K562 (cell line): ENCODE results near the gene IFT52. TPM values are rescaled to one million over a fixed set of nuclear protein-coding genes. Genes with fewer than 3 reads are reported as not detected.

Source experiments
- ATAC-seq: fragments of 200-7000 bp; cut with Tn5 transposase; 3 replicates; pipeline ENCODE4 v1.9.1; 2020; ENCODE audit warnings: moderate library complexity
- Bru-seq: library from RNA; stranded (reverse); fragments of 400-500 nt; gene quantifications from one replicate; lab custom pipeline; 2021; lab: Mats Ljungman, UMichigan
- BruChase-seq, 2 experiments: library from RNA; stranded (reverse); fragments of 400-500 nt; gene quantifications; one replicate each; lab custom pipeline; 2021; lab: Mats Ljungman, UMichigan
- BruUV-seq: library from RNA; stranded (reverse); fragments of 400-500 nt; replicated peaks from 2 replicates; lab custom pipeline; 2021; lab: Mats Ljungman, UMichigan
- CTCF ChIA-PET: fragments of 300-600 bp; formaldehyde crosslinking; extraction: SDS; loops from one replicate; lab custom pipeline; 2021; ENCODE audit warnings: low intra/inter-chr PET ratio; lab: Yijun Ruan, JAX
- POLR2A ChIA-PET: fragments of 300-600, 350-650 bp; sonication (Branson Sonifier 250); formaldehyde crosslinking; extraction: SDS; loops from one replicate; lab custom pipeline; 2021; ENCODE audit warnings: antibody characterized with exemption, inconsistent platforms; lab: Yijun Ruan, JAX
- DNase-seq, 4 experiments: peaks; one replicate each; pipeline versions ENCODE4 v3.0.0 to v3.0.0-alpha.2; 2011 to 2018; ENCODE audit warnings: low spot score in 3 of 4, mixed read lengths in 3 of 4; ENCODE audit errors: extremely low read depth in 1 of 4
- FAIRE-seq: peaks from 2 replicates; lab custom pipeline; 2011; peaks lifted over from hg19 to GRCh38; lab: Jason Lieb, UNC
- H2AFZ ChIP-seq: 2 replicates; pipeline ENCODE4 v1.6.0; 2011; ENCODE audit warnings: low read depth, low read length, control low read depth, inconsistent platforms
- H3K27ac ChIP-seq: fragments of 200-600 bp; 3 replicates; pipeline ENCODE4 v1.8.0; 2011; ENCODE audit warnings: low read depth, mild to moderate bottlenecking, control low read depth, inconsistent platforms, low read length, moderate library complexity, mixed read lengths; ENCODE audit errors: extremely low read depth
- H3K27me3 ChIP-seq, 2 experiments: fragments of 300-600 bp in 1 of 2; 2 replicates in 1 of 2; 3 replicates in 1 of 2; pipeline versions ENCODE4 v1.6.0 to v1.8.0; 2011; ENCODE audit warnings: inconsistent platforms in 2 of 2, low read length in 2 of 2, mild to moderate bottlenecking in 1 of 2, mixed read lengths in 1 of 2, moderate library complexity in 1 of 2; ENCODE audit not compliant: control insufficient read depth in 2 of 2, insufficient read depth in 2 of 2
- H3K36me3 ChIP-seq: fragments of 300-600 bp; 3 replicates; pipeline ENCODE4 v1.8.0; 2011; ENCODE audit warnings: mild to moderate bottlenecking, low read length, inconsistent platforms; ENCODE audit not compliant: control insufficient read depth, insufficient read depth
- H3K4me1 ChIP-seq, 2 experiments: fragments of 200-600 bp in 1 of 2; replicated peaks in 1 of 2; 2 replicates in 1 of 2; 3 replicates in 1 of 2; pipeline versions ENCODE4 v1.5.1 to v1.8.0; 2011; ENCODE audit warnings: inconsistent platforms in 2 of 2, low read length in 2 of 2, mild to moderate bottlenecking in 1 of 2, mixed read lengths in 1 of 2, moderate library complexity in 1 of 2; ENCODE audit not compliant: control insufficient read depth in 2 of 2, insufficient read depth in 2 of 2
- H3K4me2 ChIP-seq: 2 replicates; pipeline ENCODE4 v1.6.1; 2011; ENCODE audit warnings: low read length, control low read depth, inconsistent platforms, mixed read lengths; ENCODE audit not compliant: insufficient read depth
- H3K4me3 ChIP-seq: fragments of 200-600 bp; sonication (generic), shearing (Covaris generic); 2 replicates; pipeline ENCODE4 v1.5.1; 2016; ENCODE audit warnings: control low read depth, inconsistent platforms
- H3K79me2 ChIP-seq: fragments of 200-600 bp; 3 replicates; pipeline ENCODE4 v1.8.0; 2011; ENCODE audit warnings: low read length, inconsistent platforms; ENCODE audit not compliant: control insufficient read depth, insufficient read depth
- H3K9ac ChIP-seq, 2 experiments: 2 replicates each; pipeline versions ENCODE4 v1.6.0 to v1.6.1; 2011; ENCODE audit warnings: low read depth in 2 of 2, low read length in 2 of 2, control low read depth in 1 of 2, inconsistent platforms in 1 of 2, mild to moderate bottlenecking in 1 of 2, mixed read lengths in 1 of 2; ENCODE audit not compliant: insufficient read depth in 1 of 2
- H3K9me1 ChIP-seq: one replicate; pipeline ENCODE4 v1.6.0; 2011; ENCODE audit warnings: inconsistent platforms, mild to moderate bottlenecking, low read length, moderate library complexity; ENCODE audit not compliant: control insufficient read depth, insufficient read depth
- H3K9me3 ChIP-seq: replicated peaks from 2 replicates; pipeline ENCODE4 v1.5.1; 2011; ENCODE audit warnings: low read depth, low read length, inconsistent platforms; ENCODE audit not compliant: control insufficient read depth, insufficient read depth
- H4K20me1 ChIP-seq: replicated peaks from 2 replicates; pipeline ENCODE4 v1.6.1; 2011; ENCODE audit warnings: low read length, inconsistent platforms, mixed read lengths; ENCODE audit not compliant: control insufficient read depth, insufficient read depth
- ETS1 ChIP-seq: conservative IDR thresholded peaks from 2 replicates; pipeline ENCODE4 v1.6.1; 2011; ENCODE audit warnings: low read depth, mild to moderate bottlenecking, low read length; ENCODE audit not compliant: control insufficient read depth
- GATAD2A ChIP-seq: fragments of 450-650 bp; IDR thresholded peaks from 2 replicates; pipeline ENCODE4 v1.6.1; 2017
- HNRNPL ChIP-seq: fragments of 200-400 bp; formaldehyde crosslinking; IDR thresholded peaks from 2 replicates; pipeline ENCODE4 v1.6.1; 2017; ENCODE audit warnings: low read depth, mild to moderate bottlenecking, low read length
- NBN ChIP-seq: fragments of 450-650 bp; IDR thresholded peaks from 2 replicates; pipeline ENCODE4 v1.6.1; 2016; ENCODE audit warnings: low read depth, mild to moderate bottlenecking
- SIN3A ChIP-seq, 2 experiments: fragments of 150-350 bp in 1 of 2; IDR thresholded peaks; 2 replicates each; pipeline ENCODE4 v1.6.1; 2011 to 2016; ENCODE audit warnings: borderline replicate concordance in 2 of 2, low read depth in 2 of 2, low read length in 2 of 2, mild to moderate bottlenecking in 2 of 2, moderate library complexity in 2 of 2; ENCODE audit not compliant: control insufficient read depth in 1 of 2
- SMARCA5 ChIP-seq: fragments of 450-650 bp; IDR thresholded peaks from 2 replicates; pipeline ENCODE4 v1.6.1; 2016
- SREBF1 ChIP-seq: fragments of 150-350 bp; IDR thresholded peaks from 2 replicates; pipeline ENCODE4 v1.6.1; 2014; ENCODE audit warnings: antibody characterized with exemption, low read depth, low read length, borderline replicate concordance
- TRIM24 ChIP-seq, 2 experiments: fragments of 450-650 bp; IDR thresholded peaks; 2 replicates each; pipeline ENCODE4 v1.6.1; 2016
- ZNF354B ChIP-seq: fragments of 250-450 bp; sonication (Bioruptor Pico); IDR thresholded peaks from 2 replicates; pipeline ENCODE4 v1.4.0; 2020
- ZNF449 ChIP-seq: fragments of 250-450 bp; sonication (Bioruptor Pico); IDR thresholded peaks from 2 replicates; pipeline ENCODE4 v1.8.0; 2022; ENCODE audit warnings: moderate library complexity, mild to moderate bottlenecking, inconsistent platforms
- WGBS: fragments of 100-300 bp; shearing (Covaris generic); methylation state at CpG from one replicate; pipeline ENCODE4 v1.1.6; 2016; ENCODE audit warnings: low coverage, mixed read lengths; ENCODE audit not compliant: insufficient coverage; ENCODE audit errors: missing lambda C conversion rate; 5-methylcytosine and 5-hydroxymethylcytosine counted together
- in situ Hi-C: fragments of 300-500 bp; cut with MboI; formaldehyde crosslinking; loops from 4 replicates; pipeline ENCODE4 v1.15.0; 2018; ENCODE audit warnings: inconsistent platforms, mixed read lengths
- intact Hi-C: fragments of 100-400 bp; cut with micrococcal nuclease; formaldehyde crosslinking; loops from 2 replicates; pipeline ENCODE4 v1.14.2; 2022
- long read RNA-seq, 3 experiments: library from polyadenylated mRNA in 2 of 3; library from RNA in 1 of 3; unstranded in 2 of 3; stranded (forward) in 1 of 3; transcript quantifications; one replicate each; pipeline ENCODE4 v2.0.0, GENCODE V29; 2019 to 2022
- polyA minus RNA-seq, 3 experiments: library from RNA; depleted of rRNA, polyadenylated mRNA; stranded (reverse); fragments of >200 nt; gene quantifications; 2 replicates each; pipeline ENCODE4 v1.2.3, GENCODE V29; 2011
- polyA plus RNA-seq, 8 experiments: library from polyadenylated mRNA; depleted of rRNA in 4 of 8; stranded (reverse) in 5 of 8; unstranded in 3 of 8; fragments of >200 nt; fragmentation: Nextera tagmentation in 2 of 8; fragmentation: Illumina TruSeq in 1 of 8; extraction: Ambion mirVana in 2 of 8; extraction: Trizol in 1 of 8; gene quantifications; 2 replicates each; pipeline versions ENCODE4 v1.2.1 to v1.2.3, GENCODE V29; 2011 to 2014; ENCODE audit warnings: inconsistent platforms in 1 of 8, missing spikeins in 1 of 8
- total RNA-seq, 7 experiments: library from RNA; depleted of rRNA in 6 of 7; stranded (reverse); fragments of >200 nt in 6 of 7; fragmentation: Illumina TruSeq in 2 of 7; extraction: Trizol in 2 of 7; gene quantifications; 2 replicates each; pipeline versions ENCODE4 v1.2.1 to v1.2.3, GENCODE V29; 2011 to 2021; ENCODE audit warnings: low replicate concordance in 1 of 7

Gene IFT52, protein sequence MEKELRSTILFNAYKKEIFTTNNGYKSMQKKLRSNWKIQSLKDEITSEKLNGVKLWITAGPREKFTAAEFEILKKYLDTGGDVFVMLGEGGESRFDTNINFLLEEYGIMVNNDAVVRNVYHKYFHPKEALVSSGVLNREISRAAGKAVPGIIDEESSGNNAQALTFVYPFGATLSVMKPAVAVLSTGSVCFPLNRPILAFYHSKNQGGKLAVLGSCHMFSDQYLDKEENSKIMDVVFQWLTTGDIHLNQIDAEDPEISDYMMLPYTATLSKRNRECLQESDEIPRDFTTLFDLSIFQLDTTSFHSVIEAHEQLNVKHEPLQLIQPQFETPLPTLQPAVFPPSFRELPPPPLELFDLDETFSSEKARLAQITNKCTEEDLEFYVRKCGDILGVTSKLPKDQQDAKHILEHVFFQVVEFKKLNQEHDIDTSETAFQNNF
- 11.7 and 21.0 TPM in 2 replicates for total RNA-seq (2011; cell fraction: chromatin; rRNA removed; ENCODE audit: low replicate concordance)
- total RNA-seq (2011; cell fraction: nucleolus; rRNA removed), result 5.9 and 7.8 TPM in 2 replicates
- total RNA-seq (2011; cell fraction: nucleoplasm; rRNA removed), result 4.5 and 10.5 TPM in 2 replicates
- total RNA-seq (2014; rRNA removed) (10.9 and 11.0 TPM in 2 replicates), total RNA-seq (2014; rRNA removed; fragmentation: Illumina TruSeq; extraction: Trizol) (22.0 and 22.2 TPM in 2 replicates), total RNA-seq (2015; rRNA removed; fragmentation: Illumina TruSeq; extraction: Trizol) (17.0 and 20.4 TPM in 2 replicates), total RNA-seq (2021) (15.3 and 17.6 TPM in 2 replicates), polyA plus RNA-seq (2011; rRNA removed) (24.9 and 26.8 TPM in 2 replicates), polyA plus RNA-seq (2014; fragmentation: Illumina TruSeq; extraction: Trizol) (20.3 and 20.6 TPM in 2 replicates), polyA plus RNA-seq (2014; fragmentation: Nextera tagmentation; extraction: Ambion mirVana) (10 to 100 TPM; 24.4 to 31.4 TPM), polyA plus RNA-seq (2014; rRNA removed) (16.1 and 16.5 TPM in 2 replicates), polyA minus RNA-seq (2011; rRNA and poly(A)+ RNA removed) (24.1 and 36.9 TPM in 2 replicates), Bru-seq, nascent RNA (percentile 54 among the genes with signal in this experiment), BruChase-seq, experiment 1, labeled RNA remaining after a 2-hour chase (percentile 55 among the genes with signal in this experiment), BruChase-seq, experiment 2, labeled RNA remaining after a 6-hour chase (percentile 57 among the genes with signal in this experiment)
- polyA plus RNA-seq (2011; cell fraction: cytosol; rRNA removed), result 21.6 and 30.1 TPM in 2 replicates
- polyA plus RNA-seq (2011; cell fraction: nucleus; rRNA removed), result 10.3 and 16.7 TPM in 2 replicates
- 15.7 and 22.2 TPM in 2 replicates for polyA plus RNA-seq (2012)
- polyA minus RNA-seq (2011; cell fraction: cytosol; rRNA and poly(A)+ RNA removed), result 6.4 and 8.9 TPM in 2 replicates
- 6.7 and 9.0 TPM in 2 replicates for polyA minus RNA-seq (2011; cell fraction: nucleus; rRNA and poly(A)+ RNA removed)
- long read RNA-seq, experiment 1, transcript IFT52-201 (14 exons, 1,757 nt), result major isoform, 18 of 45 reads
- long read RNA-seq, experiment 1, transcript IFT52-202 (14 exons, 1,599 nt), result minor isoform, 12 of 45 reads
- long read RNA-seq, experiment 1, partial matches to known transcripts, result 3 of 45 reads
- long read RNA-seq, experiment 1, other reads (novel, unspliced or antisense), result 12 of 45 reads
- long read RNA-seq, experiment 2, transcript IFT52-201 (14 exons, 1,757 nt), result major isoform, 5 of 14 reads
- long read RNA-seq, experiment 2, partial matches to known transcripts, result 2 of 14 reads
- long read RNA-seq, experiment 2, other reads (novel, unspliced or antisense), result 4 of 14 reads
- long read RNA-seq, experiment 3, transcript IFT52-201 (14 exons, 1,757 nt), result major isoform, 9 of 24 reads
- long read RNA-seq, experiment 3, transcript IFT52-202 (14 exons, 1,599 nt), result minor isoform, 6 of 24 reads
- long read RNA-seq, experiment 3, partial matches to known transcripts, result 4 of 24 reads
- long read RNA-seq, experiment 3, other reads (novel, unspliced or antisense), result 5 of 24 reads

DNA sequence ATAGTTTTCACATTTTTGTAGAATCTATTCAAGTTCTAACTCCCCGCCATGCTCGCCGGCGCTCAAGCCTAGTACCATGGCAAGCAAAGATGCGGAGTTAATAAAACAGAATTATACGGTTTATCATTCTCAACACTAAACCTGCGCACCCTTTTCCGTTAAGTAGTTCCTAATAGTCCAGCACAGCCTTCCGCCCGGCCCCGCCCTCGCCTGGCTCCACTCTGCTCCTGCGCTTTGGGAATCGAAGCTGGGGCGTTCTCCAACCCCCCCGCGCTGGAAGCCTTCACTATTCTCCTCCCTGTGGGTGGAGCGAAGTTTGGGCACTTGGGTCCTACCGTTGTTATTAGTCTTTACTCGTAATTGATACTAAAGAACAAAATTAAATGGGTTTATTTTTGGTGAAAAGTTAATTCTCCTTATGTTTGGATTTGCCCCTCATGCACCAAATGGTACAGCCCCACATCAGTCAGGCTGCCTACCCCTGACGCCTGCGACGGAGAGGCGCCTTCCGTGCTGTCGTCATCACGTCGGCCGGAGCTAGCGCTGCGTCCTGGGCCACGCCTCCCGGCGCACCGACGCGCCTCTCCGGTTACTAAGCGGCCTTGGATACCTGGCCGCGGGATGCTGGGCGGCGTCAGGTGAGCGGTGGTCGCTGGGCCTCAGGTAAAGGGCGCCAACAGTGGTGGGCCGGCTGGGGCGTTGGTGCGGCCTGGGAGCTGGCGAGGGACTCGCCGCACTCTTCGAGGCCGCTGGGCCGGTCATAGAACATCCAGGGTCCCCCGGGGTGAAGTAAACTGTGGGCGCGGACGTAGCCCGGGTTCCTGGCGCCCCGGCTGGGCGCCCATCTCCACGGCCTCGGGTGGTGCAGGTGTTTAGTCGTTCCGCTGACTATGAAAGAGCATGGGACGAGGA is at the start of gene IFT52:
Gene IFT52, plus strand, starts transcription at position 546 of the 912 bp plus-strand sequence. CDS start 3,762 bp downstream, outside the sequence.
- no TSS peak for BruUV-seq
- POLR2A ChIA-PET, result interaction anchor here (0.6 to 1.9 kb wide), 13 partner anchors 11 to 1873 kb away, joined by 3 to 7 read pairs (median 3); no protein-coding TSS in a partner anchor
- under 1% methylated on average over 67 of the region's 68 CpGs for WGBS
- CTCF ChIA-PET, result no interaction called here
- FAIRE-seq (peak; percentile 98), DNase-seq (peak; percentile 90 to 96 (median 91)), ATAC-seq (peak; percentile 99)
- no peaks in the 10 kb centered on the region for H3K9me1 ChIP-seq
- H3K27ac ChIP-seq, result peak within 1 kb of the TSS; percentile 92
- peak within 1 kb of the TSS; percentile 79 for H3K4me2 ChIP-seq
- peaks cover 3 to 12% of the 10 kb centered on the region in 2 experiments; a peak in 3 of 5 replicates for H3K4me1 ChIP-seq
- in situ Hi-C loops, result no loop called here
- no peaks in the 10 kb centered on the region for H3K27me3 ChIP-seq
- H4K20me1 ChIP-seq, result no peaks in the 10 kb centered on the region
- H3K36me3 ChIP-seq, result peaks cover 8% of the 10 kb centered on the region; the same call in 1 of the 3 replicates
- H3K9me3 ChIP-seq, result no peaks in the 10 kb centered on the region
- H3K9ac ChIP-seq, result peak within 1 kb of the TSS; percentile 89 to 90
- peak within 1 kb of the TSS; percentile 75 for H3K4me3 ChIP-seq
- H3K79me2 ChIP-seq, result peaks cover 6% of the 10 kb centered on the region; the same call in 1 of the 3 replicates
- H2AFZ ChIP-seq, result peak within 1 kb of the TSS; percentile 99
- intact Hi-C loops, result no loop called here
- no peak for TF ChIP-seq ETS1
- TF ChIP-seq ZNF449, result no peak
- peak; percentile 65; the same call in 1 of the 2 replicates for TF ChIP-seq NBN
- no peak for TF ChIP-seq ZNF354B (CRISPR knock-in tag)
- TF ChIP-seq SIN3A (IDR thresholded peaks at IDR 0.05; ENCODE audit: borderline replicate concordance in 2 of 2, control insufficient read depth in 1 of 2, low read depth in 2 of 2, low read length in 2 of 2), result peak; percentile 36 to 83; a peak in 2 of 4 replicates
- 0 out of 4 replicates have a peak, but pooled peaks of 1 of the 2 experiments have one; percentile 39 for TF ChIP-seq TRIM24 (IDR thresholded peaks at IDR 0.05)
- no peak for TF ChIP-seq HNRNPL
- peak; percentile 67; the same call in 1 of the 2 replicates for TF ChIP-seq SREBF1
- no peak for TF ChIP-seq GATAD2A
- no peak for TF ChIP-seq SMARCA5
